Dendritic cell treated with granulocyte-macrophage colony-stimulating factor and Interleukin-4, amounts not matched to agents 40 ng/mL and 50 ng/mL, for 4 days (primary cell): ENCODE results near the gene CD248.
"Not testable (repeated sequence)": the region's sequence is repeated elsewhere in the genome, so short reads cannot be mapped to it uniquely, and the experiment has no call there.

Experiments
- H3K27ac Mint-ChIP-seq: one replicate; pipeline ENCODE4 v1.8.0; 2022; ENCODE audit warnings: mild to moderate bottlenecking, mixed read lengths
- H3K27me3 Mint-ChIP-seq: one replicate; pipeline ENCODE4 v1.8.0; 2022; ENCODE audit warnings: mild to moderate bottlenecking, mixed read lengths
- H3K36me3 Mint-ChIP-seq: one replicate; pipeline ENCODE4 v1.8.0; 2022; ENCODE audit warnings: low read depth, mixed read lengths
- H3K4me1 Mint-ChIP-seq: one replicate; pipeline ENCODE4 v1.8.0; 2022; ENCODE audit warnings: low read depth, mixed read lengths
- H3K4me3 Mint-ChIP-seq: one replicate; pipeline ENCODE4 v1.8.0; 2022; ENCODE audit warnings: mild to moderate bottlenecking, moderate library complexity, mixed read lengths
- H3K9me3 Mint-ChIP-seq: one replicate; pipeline ENCODE4 v1.8.0; 2022; ENCODE audit warnings: mixed read lengths
- intact Hi-C: fragments of 100-400 bp; cut with micrococcal nuclease; formaldehyde crosslinking; loops from one replicate; pipeline ENCODE4 v1.15.0; 2022

CD248 gene

GRCh38 chr11:66278363-66279091, 38.3 kb downstream of the CD248 start:
- peaks cover 43% of the 10 kb centered on the region for H3K4me1 Mint-ChIP-seq
- intact Hi-C loops, result no loop called here
- H3K27me3 Mint-ChIP-seq, result peaks cover 46% of the 10 kb centered on the region
- peak overlapping the region; percentile 61 for H3K4me3 Mint-ChIP-seq
- no peak overlapping the region for H3K27ac Mint-ChIP-seq
- peaks cover 51% of the 10 kb centered on the region for H3K36me3 Mint-ChIP-seq
- no peaks in the 10 kb centered on the region for H3K9me3 Mint-ChIP-seq

GRCh38 chr11:66277471-66278362, 39.1 kb downstream of the CD248 start, which contains the start of gene CNIH2:
TSS of gene CNIH2 (plus strand) at chr11:66278175. CDS start at chr11:66278457, 282 bp downstream.
- peaks cover 53% of the 10 kb centered on the region for H3K36me3 Mint-ChIP-seq
- H3K27ac Mint-ChIP-seq, result peak within 1 kb of the TSS; percentile 54
- no peaks in the 10 kb centered on the region for H3K9me3 Mint-ChIP-seq
- peaks cover 46% of the 10 kb centered on the region for H3K27me3 Mint-ChIP-seq
- H3K4me3 Mint-ChIP-seq, result peak within 1 kb of the TSS; percentile 61
- intact Hi-C loops, result no loop called here
- H3K4me1 Mint-ChIP-seq, result peaks cover 36% of the 10 kb centered on the region

GRCh38 chr11:66277064-66277463, 39.8 kb downstream of the CD248 start:
- H3K4me1 Mint-ChIP-seq, result peaks cover 30% of the 10 kb centered on the region
- peaks cover 46% of the 10 kb centered on the region for H3K27me3 Mint-ChIP-seq
- H3K9me3 Mint-ChIP-seq, H3K4me3 Mint-ChIP-seq, intact Hi-C loops: not testable (repeated sequence)
- peaks cover 59% of the 10 kb centered on the region for H3K36me3 Mint-ChIP-seq
- H3K27ac Mint-ChIP-seq, result peak overlapping the region; percentile 54

DNA sequence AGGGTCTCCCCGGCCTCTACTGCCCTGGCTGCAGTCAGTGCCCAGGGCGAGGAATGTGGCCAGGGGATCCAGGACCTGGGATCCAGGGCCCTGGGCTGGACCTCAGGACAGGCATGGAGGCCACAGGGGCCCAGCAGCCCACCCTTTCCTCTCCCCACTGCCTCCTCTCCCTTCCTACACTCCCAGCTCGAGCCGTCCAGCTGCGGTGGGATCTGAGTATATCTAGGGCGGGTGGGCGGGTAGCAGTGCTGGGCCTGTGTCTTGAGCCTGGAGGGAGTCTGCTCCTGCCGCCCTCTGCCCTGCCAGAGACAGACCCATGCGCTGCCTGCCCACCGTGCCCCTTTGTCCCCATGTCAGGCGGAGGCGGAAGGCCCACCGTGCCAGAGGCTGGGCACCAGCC, 40.2 kb downstream of the CD248 start:
- intact Hi-C loops, H3K9me3 Mint-ChIP-seq, H3K4me3 Mint-ChIP-seq: not testable (repeated sequence)
- Mint-ChIP-seq H3K27ac (peak overlapping the region; percentile 54), H3K36me3 (peaks cover 64% of the 10 kb centered on the region), H3K27me3 (peaks cover 43% of the 10 kb centered on the region), H3K4me1 (peaks cover 29% of the 10 kb centered on the region)

DNA sequence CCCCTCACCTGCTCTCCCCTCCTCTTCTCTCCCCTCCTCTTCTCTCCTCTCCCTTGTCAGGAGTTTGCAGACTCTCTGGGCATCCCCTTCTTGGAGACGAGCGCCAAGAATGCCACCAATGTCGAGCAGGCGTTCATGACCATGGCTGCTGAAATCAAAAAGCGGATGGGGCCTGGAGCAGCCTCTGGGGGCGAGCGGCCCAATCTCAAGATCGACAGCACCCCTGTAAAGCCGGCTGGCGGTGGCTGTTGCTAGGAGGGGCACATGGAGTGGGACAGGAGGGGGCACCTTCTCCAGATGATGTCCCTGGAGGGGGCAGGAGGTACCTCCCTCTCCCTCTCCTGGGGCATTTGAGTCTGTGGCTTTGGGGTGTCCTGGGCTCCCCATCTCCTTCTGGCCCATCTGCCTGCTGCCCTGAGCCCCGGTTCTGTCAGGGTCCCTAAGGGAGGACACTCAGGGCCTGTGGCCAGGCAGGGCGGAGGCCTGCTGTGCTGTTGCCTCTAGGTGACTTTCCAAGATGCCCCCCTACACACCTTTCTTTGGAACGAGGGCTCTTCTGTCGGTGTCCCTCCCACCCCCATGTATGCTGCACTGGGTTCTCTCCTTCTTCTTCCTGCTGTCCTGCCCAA, 40.7 kb downstream of the CD248 start:
- no peak overlapping the region for H3K27ac Mint-ChIP-seq
- peaks cover 39% of the 10 kb centered on the region for H3K27me3 Mint-ChIP-seq
- H3K4me3 Mint-ChIP-seq, result no peak overlapping the region
- H3K36me3 Mint-ChIP-seq, result peaks cover 67% of the 10 kb centered on the region
- intact Hi-C loops, result no loop called here
- no peaks in the 10 kb centered on the region for H3K9me3 Mint-ChIP-seq
- peaks cover 29% of the 10 kb centered on the region for H3K4me1 Mint-ChIP-seq

DNA sequence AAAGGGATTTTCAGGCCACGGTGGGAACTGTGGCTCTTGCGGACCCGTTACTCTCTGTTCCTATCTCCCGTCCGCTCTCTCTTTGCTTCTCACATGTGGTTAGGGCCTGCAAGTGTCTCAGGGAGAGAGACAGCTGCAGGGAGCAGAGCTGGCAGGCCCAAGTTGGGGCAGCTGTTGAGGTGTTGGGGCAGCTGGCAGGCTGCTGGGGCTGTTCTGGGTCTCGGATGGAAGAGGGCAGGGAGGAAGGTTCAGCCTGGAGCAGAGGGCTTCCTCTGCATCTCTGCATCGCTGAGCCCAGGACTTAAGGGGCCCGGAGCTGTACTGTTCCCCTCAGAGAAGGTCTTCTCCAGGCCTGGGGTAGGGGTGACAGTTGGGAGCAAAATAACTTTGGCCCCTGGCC, 41.4 kb downstream of the CD248 start:
- Mint-ChIP-seq H3K36me3 (peaks cover 74% of the 10 kb centered on the region), H3K4me1 (peaks cover 35% of the 10 kb centered on the region), H3K27ac (no peak overlapping the region), H3K9me3 (no peaks in the 10 kb centered on the region), H3K27me3 (peaks cover 32% of the 10 kb centered on the region), H3K4me3 (no peak overlapping the region)
- intact Hi-C loops, result no loop called here

DNA sequence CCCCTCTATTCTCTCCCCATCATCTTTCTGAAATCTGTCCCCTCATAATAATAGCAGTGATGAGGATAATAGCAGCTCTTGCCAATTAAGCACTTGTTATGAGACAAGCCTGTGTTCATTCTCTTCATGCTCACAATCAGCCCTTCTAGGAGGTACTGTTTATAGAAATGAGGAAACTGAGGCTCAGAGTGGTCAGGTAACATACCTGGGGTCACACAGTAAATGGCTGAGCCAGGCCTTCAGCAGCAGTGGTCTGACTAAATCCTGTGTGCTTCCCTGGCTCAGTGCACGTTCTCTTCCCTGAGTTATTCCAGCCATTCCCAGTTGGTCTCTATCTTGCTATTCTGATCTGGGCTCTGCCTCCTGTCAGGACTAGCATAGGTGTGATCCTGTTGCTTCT, 42.6 kb downstream of the CD248 start:
- Mint-ChIP-seq H3K4me3 (no peak overlapping the region), H3K36me3 (peaks cover 76% of the 10 kb centered on the region)

GRCh38 chr11:66272596-66272995, 44.2 kb downstream of the CD248 start:
- no peak overlapping the region for H3K4me3 Mint-ChIP-seq
- H3K4me1 Mint-ChIP-seq, result peaks cover 38% of the 10 kb centered on the region
- no peak overlapping the region for H3K27ac Mint-ChIP-seq
- H3K27me3 Mint-ChIP-seq, result peaks cover 11% of the 10 kb centered on the region
- H3K36me3 Mint-ChIP-seq, result peaks cover 80% of the 10 kb centered on the region
- intact Hi-C loops, result no loop called here
- no peaks in the 10 kb centered on the region for H3K9me3 Mint-ChIP-seq

More for the DNA sequence above, 42.6 kb downstream of the CD248 start:
- peaks cover 21% of the 10 kb centered on the region for H3K27me3 Mint-ChIP-seq
- peaks cover 41% of the 10 kb centered on the region for H3K4me1 Mint-ChIP-seq
- no peaks in the 10 kb centered on the region for H3K9me3 Mint-ChIP-seq
- intact Hi-C loops, result no loop called here
- H3K27ac Mint-ChIP-seq, result no peak overlapping the region

DNA sequence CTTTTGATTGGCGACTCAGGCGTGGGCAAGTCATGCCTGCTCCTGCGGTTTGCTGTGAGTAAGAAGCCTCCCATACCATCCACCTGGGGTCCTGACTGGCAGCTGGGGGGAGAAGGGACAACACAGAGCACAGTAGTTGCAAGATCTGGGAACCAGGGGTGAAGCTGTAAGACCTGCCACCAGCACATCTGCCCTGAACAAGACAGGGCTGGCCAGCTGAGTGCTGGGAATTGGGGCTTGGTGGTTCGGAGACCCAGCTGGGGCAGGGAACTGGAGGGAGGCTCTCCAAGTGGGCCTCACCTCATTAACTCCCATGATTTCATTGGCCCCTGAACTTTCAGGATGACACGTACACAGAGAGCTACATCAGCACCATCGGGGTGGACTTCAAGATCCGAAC, 45.0 kb downstream of the CD248 start:
- no peak overlapping the region for H3K27ac Mint-ChIP-seq

GRCh38 chr11:66268952-66269905, 47.6 kb downstream of the CD248 start:
- Mint-ChIP-seq H3K27ac (peak overlapping the region; percentile 87), H3K4me1 (peaks cover 44% of the 10 kb centered on the region), H3K9me3 (no peaks in the 10 kb centered on the region), H3K36me3 (peaks cover 54% of the 10 kb centered on the region), H3K4me3 (peak overlapping the region; percentile 91), H3K27me3 (no peaks in the 10 kb centered on the region)
- intact Hi-C loops, result loop anchor here (2.0 to 5.0 kb wide), 2 partner anchors 14 to 352 kb away; partner anchors contain the start of genes C11orf68 and DRAP1

More for the DNA sequence above, 45.0 kb downstream of the CD248 start:
- no peaks in the 10 kb centered on the region for H3K9me3 Mint-ChIP-seq
- peaks cover 38% of the 10 kb centered on the region for H3K4me1 Mint-ChIP-seq
- peaks cover 80% of the 10 kb centered on the region for H3K36me3 Mint-ChIP-seq
- H3K4me3 Mint-ChIP-seq, result no peak overlapping the region
- intact Hi-C loops, result no loop called here
- peaks cover 3% of the 10 kb centered on the region for H3K27me3 Mint-ChIP-seq

- Mint-ChIP-seq H3K4me3 (peak within 1 kb of the TSS; percentile 91), H3K27me3 (no peaks in the 10 kb centered on the region), H3K36me3 (peaks cover 45% of the 10 kb centered on the region), H3K9me3 (no peaks in the 10 kb centered on the region), H3K27ac (peak within 1 kb of the TSS; percentile 87), H3K4me1 (peaks cover 44% of the 10 kb centered on the region)
- intact Hi-C loops, result loop anchor here (2.0 to 5.0 kb wide), 2 partner anchors 14 to 351 kb away; partner anchors contain the start of genes C11orf68 and DRAP1
These were observed 48.4 kb downstream of the CD248 start, which contains the start of gene RAB1B for GRCh38 chr11:66268244-66268951. TSS of gene RAB1B (plus strand) at chr11:66268639. CDS start at chr11:66268680, 41 bp downstream.
